H9 (cell line): ENCODE results near the gene MORN5. TPM values are rescaled to one million over a fixed set of nuclear protein-coding genes. Genes with fewer than 3 reads are reported as not detected.

Experiments
- DNase-seq: peaks from one replicate; pipeline ENCODE4 v3.0.0-alpha.2; 2017
- H2AFZ ChIP-seq: one replicate; pipeline ENCODE4 v1.6.1; 2013; ENCODE audit warnings: mild to moderate bottlenecking, low read length, control low read depth, moderate library complexity
- H2AK5ac ChIP-seq: 2 replicates; pipeline ENCODE4 v1.6.1; 2013; ENCODE audit warnings: low read length, control low read depth, mixed read lengths; ENCODE audit not compliant: insufficient read length
- H2BK120ac ChIP-seq: one replicate; pipeline ENCODE4 v1.6.1; 2013; ENCODE audit warnings: low read depth, mild to moderate bottlenecking, low read length, control low read depth, inconsistent platforms; ENCODE audit not compliant: poor library complexity, severe bottlenecking
- H2BK12ac ChIP-seq: 2 replicates; pipeline ENCODE4 v1.6.1; 2013; ENCODE audit warnings: low read length, control low read depth, mixed read lengths, low read depth; ENCODE audit not compliant: insufficient read length
- H2BK15ac ChIP-seq: 2 replicates; pipeline ENCODE4 v1.6.1; 2013; ENCODE audit warnings: low read depth, low read length, control low read depth
- H2BK20ac ChIP-seq: one replicate; pipeline ENCODE4 v1.6.1; 2013; ENCODE audit warnings: low read depth, mild to moderate bottlenecking, low read length, control low read depth, inconsistent platforms; ENCODE audit not compliant: poor library complexity, severe bottlenecking
- H2BK5ac ChIP-seq: 2 replicates; pipeline ENCODE4 v1.6.1; 2013; ENCODE audit warnings: low read length, control low read depth, mixed read lengths; ENCODE audit not compliant: insufficient read length
- H3K14ac ChIP-seq: 2 replicates; pipeline ENCODE4 v1.6.1; 2013; ENCODE audit warnings: low read length, control low read depth; ENCODE audit not compliant: insufficient read depth
- H3K18ac ChIP-seq: 2 replicates; pipeline ENCODE4 v1.6.1; 2013; ENCODE audit warnings: low read depth, mild to moderate bottlenecking, mixed read lengths, low read length, control low read depth; ENCODE audit not compliant: insufficient read length
- H3K23ac ChIP-seq: 2 replicates; pipeline ENCODE4 v1.6.1; 2013; ENCODE audit warnings: low read length, control low read depth, mixed read lengths, low read depth; ENCODE audit not compliant: insufficient read length
- H3K23me2 ChIP-seq: 2 replicates; pipeline ENCODE4 v1.6.1; 2013; ENCODE audit warnings: low read depth, mild to moderate bottlenecking, mixed read lengths, low read length, control low read depth; ENCODE audit not compliant: insufficient read length, poor library complexity, severe bottlenecking
- H3K27ac ChIP-seq: 2 replicates; pipeline ENCODE4 v1.5.1; 2013; ENCODE audit warnings: low read length, control low read depth, mixed read lengths, low read depth; ENCODE audit not compliant: insufficient read length
- H3K27me3 ChIP-seq: 2 replicates; pipeline ENCODE4 v1.6.1; 2013; ENCODE audit warnings: low read length, control low read depth, inconsistent platforms; ENCODE audit not compliant: insufficient read depth
- H3K4ac ChIP-seq: 2 replicates; pipeline ENCODE4 v1.6.1; 2013; ENCODE audit warnings: low read depth, mild to moderate bottlenecking, control low read depth, inconsistent platforms, low read length, moderate library complexity
- H3K4me1 ChIP-seq: 2 replicates; pipeline ENCODE4 v1.6.1; 2013; ENCODE audit warnings: low read length, control low read depth, inconsistent platforms; ENCODE audit not compliant: insufficient read depth
- H3K4me2 ChIP-seq: 2 replicates; pipeline ENCODE4 v1.6.1; 2013; ENCODE audit warnings: low read length, control low read depth, mixed read lengths; ENCODE audit not compliant: insufficient read length, insufficient read depth
- H3K56ac ChIP-seq: 2 replicates; pipeline ENCODE4 v1.6.1; 2013; ENCODE audit warnings: low read depth, mild to moderate bottlenecking, mixed read lengths, low read length, control low read depth; ENCODE audit not compliant: insufficient read length
- H3K79me1 ChIP-seq: 2 replicates; pipeline ENCODE4 v1.6.1; 2013; ENCODE audit warnings: low read depth, mild to moderate bottlenecking, moderate library complexity, low read length, control low read depth, inconsistent platforms; ENCODE audit not compliant: insufficient read depth, poor library complexity, severe bottlenecking
- H3K79me2 ChIP-seq: 2 replicates; pipeline ENCODE4 v1.6.1; 2013; ENCODE audit warnings: low read length, control low read depth, inconsistent platforms; ENCODE audit not compliant: insufficient read depth
- H3K9ac ChIP-seq: 2 replicates; pipeline ENCODE4 v1.6.1; 2013; ENCODE audit warnings: low read length, control low read depth, mixed read lengths; ENCODE audit not compliant: insufficient read length; ENCODE audit errors: extremely low read depth
- H3K9me3 ChIP-seq: one replicate; pipeline ENCODE4 v1.6.1; 2013; ENCODE audit warnings: low read depth, low read length, inconsistent platforms; ENCODE audit not compliant: control insufficient read depth
- H3T11ph ChIP-seq: one replicate; pipeline ENCODE4 v1.6.1; 2013; ENCODE audit warnings: mild to moderate bottlenecking, low read length, control low read depth, inconsistent platforms
- H4K20me1 ChIP-seq: one replicate; pipeline ENCODE4 v1.6.1; 2013; ENCODE audit not compliant: control insufficient read depth, insufficient read length, insufficient read depth
- H4K5ac ChIP-seq: 2 replicates; pipeline ENCODE4 v1.6.1; 2013; ENCODE audit warnings: low read depth, mild to moderate bottlenecking, mixed read lengths, low read length, control low read depth; ENCODE audit not compliant: insufficient read length
- H4K8ac ChIP-seq: replicated peaks from 2 replicates; pipeline ENCODE4 v1.6.1; 2013; ENCODE audit warnings: low read length, control low read depth, mixed read lengths, low read depth; ENCODE audit not compliant: insufficient read length
- H4K91ac ChIP-seq: 2 replicates; pipeline ENCODE4 v1.6.1; 2013; ENCODE audit warnings: low read depth, mild to moderate bottlenecking, moderate library complexity, mixed read lengths, low read length, control low read depth; ENCODE audit not compliant: insufficient read length
- H3K27ac Mint-ChIP-seq, 3 experiments: 2 replicates in 2 of 3; 3 replicates in 1 of 3; pipeline ENCODE4 v1.8.0; 2020 to 2021; ENCODE audit warnings: mixed read lengths in 3 of 3, mild to moderate bottlenecking in 1 of 3, moderate library complexity in 1 of 3
- H3K27me3 Mint-ChIP-seq: 2 replicates; pipeline ENCODE4 v1.8.0; 2021; ENCODE audit warnings: low read depth, mild to moderate bottlenecking, moderate library complexity, mixed read lengths
- H3K36me3 Mint-ChIP-seq, 3 experiments: 2 replicates in 2 of 3; 3 replicates in 1 of 3; pipeline ENCODE4 v1.8.0; 2020 to 2021; ENCODE audit warnings: low read depth in 3 of 3, mixed read lengths in 3 of 3; ENCODE audit not compliant: insufficient read depth in 1 of 3
- H3K4me1 Mint-ChIP-seq, 2 experiments: 2 replicates each; pipeline ENCODE4 v1.8.0; 2020; ENCODE audit warnings: mixed read lengths in 2 of 2
- H3K4me3 Mint-ChIP-seq, 2 experiments: 2 replicates in 1 of 2; 3 replicates in 1 of 2; pipeline ENCODE4 v1.8.0; 2020 to 2021; ENCODE audit warnings: mild to moderate bottlenecking in 2 of 2, mixed read lengths in 2 of 2, moderate library complexity in 1 of 2
- H3K9me3 Mint-ChIP-seq, 2 experiments: 2 replicates in 1 of 2; 3 replicates in 1 of 2; pipeline ENCODE4 v1.8.0; 2020; ENCODE audit warnings: mild to moderate bottlenecking in 2 of 2, mixed read lengths in 2 of 2, moderate library complexity in 1 of 2
- CTCF ChIP-seq: fragments of 200-600 bp; sonication (generic); conservative IDR thresholded peaks from 3 replicates; pipeline ENCODE4 v1.8.0; 2021; ENCODE audit warnings: antibody characterized with exemption, mild to moderate bottlenecking
- WGBS: extraction: QIAGEN DNeasy Blood & Tissue Kit; methylation state at CpG from one replicate; pipeline ENCODE4 v1.1.7; 2013; ENCODE audit warnings: missing lambda C conversion rate, low lambda C conversion rate, mixed read lengths; ENCODE audit not compliant: insufficient read length; ENCODE audit errors: extremely low coverage; 5-methylcytosine and 5-hydroxymethylcytosine counted together
- total RNA-seq: library from RNA; stranded (reverse); gene quantifications from 2 replicates; pipeline ENCODE4 v1.2.1, GENCODE V29; 2021

MORN5 gene
- total RNA-seq, 1 experiment from 2014 or later, result not detected

DNA sequence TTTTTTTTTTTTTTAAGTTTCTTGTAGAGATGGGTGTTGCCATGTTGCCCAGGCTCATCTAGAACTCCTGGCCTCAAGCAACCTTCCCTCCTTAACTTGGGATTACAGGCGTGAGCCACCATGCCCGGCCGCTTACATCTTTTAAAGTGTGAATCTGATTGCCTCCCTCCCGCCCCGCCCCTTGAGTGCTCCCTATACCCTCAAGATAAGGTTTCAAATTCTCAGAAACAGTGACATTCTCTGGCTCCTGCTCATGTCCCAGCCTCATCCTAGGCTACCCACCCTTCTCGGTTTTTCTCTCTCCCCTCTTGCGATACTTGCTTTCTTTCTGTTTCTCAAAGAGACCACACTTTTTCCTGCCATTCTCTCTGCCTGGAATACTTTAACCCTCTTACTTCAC is 12.4 kb downstream of the MORN5 start:
- Histone ChIP-seq H3K18ac (no peak overlapping the region), H4K5ac (no peak overlapping the region), H3T11ph (no peak overlapping the region), H3K4ac (no peak overlapping the region), H3K56ac (no peak overlapping the region), H3K9me3 (no peaks in the 10 kb centered on the region), H2BK5ac (no peak overlapping the region), H4K91ac (no peak overlapping the region), H4K20me1 (no peaks in the 10 kb centered on the region), H3K9ac (no peak overlapping the region), H3K4me2 (no peak overlapping the region), H3K14ac (no peak overlapping the region), H3K79me1 (no peaks in the 10 kb centered on the region), H3K4me1 (no peaks in the 10 kb centered on the region), H2AK5ac (no peak overlapping the region), H4K8ac (no peak overlapping the region), H3K27ac (no peak overlapping the region), H3K23me2 (no peaks in the 10 kb centered on the region), H2AFZ (no peak overlapping the region), H2BK12ac (no peak overlapping the region), H2BK20ac (no peak overlapping the region), H3K27me3 (no peaks in the 10 kb centered on the region), H3K79me2 (no peaks in the 10 kb centered on the region), H2BK120ac (no peak overlapping the region), H2BK15ac (no peak overlapping the region), H3K23ac (no peak overlapping the region)
- peaks cover 20% of the 10 kb centered on the region for H3K27me3 Mint-ChIP-seq
- no peaks in the 10 kb centered on the region; a peak in 1 of 7 replicates for H3K36me3 Mint-ChIP-seq
- peaks cover 4% of the 10 kb centered on the region in 2 experiments; a peak in 2 of 5 replicates for H3K9me3 Mint-ChIP-seq
- H3K4me1 Mint-ChIP-seq, result peaks cover 0 to 3% of the 10 kb centered on the region in 2 experiments; a peak in 1 of 4 replicates
- TF ChIP-seq CTCF, result no peak
- no peak for DNase-seq
- no peak overlapping the region for H3K27ac Mint-ChIP-seq
- no peak overlapping the region for H3K4me3 Mint-ChIP-seq
- WGBS, result no CpG with 5 or more reads among the region's 7 CpGs
